ENCODE data around the gene PSTPIP1. TPM values are rescaled to one million over a fixed set of nuclear protein-coding genes. Genes with fewer than 3 reads are reported as not detected.
A peak's percentile ranks its signal among the peaks of the same experiment; 100 is the strongest.

The PSTPIP1 gene
- total RNA-seq, 2 experiments from 2014 or later: 238 to 241 TPM

DNA sequence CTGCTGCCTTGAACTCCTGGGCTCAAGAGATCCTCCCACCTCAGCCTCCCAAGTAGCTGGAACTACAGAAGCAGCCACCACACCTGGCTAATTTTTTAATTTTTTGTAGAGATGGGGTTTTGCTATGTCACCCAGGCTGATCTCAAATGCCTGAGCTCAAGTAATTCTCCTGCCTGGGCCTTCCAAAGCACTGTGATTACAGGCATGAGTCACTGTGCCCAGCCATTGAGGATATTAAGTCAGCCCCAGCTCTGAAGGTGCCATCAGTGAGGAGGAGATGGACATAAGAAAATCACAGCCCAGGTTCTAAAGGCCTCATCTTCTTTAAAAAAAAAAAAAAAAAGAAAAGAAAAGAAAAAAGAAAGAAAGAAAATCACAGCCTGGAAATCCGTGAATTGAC lies 26.6 kb upstream of the PSTPIP1 start:
- no peak overlapping the region for H3K27ac Mint-ChIP-seq

GRCh38 chr15:76972389-76973361 lies 22.3 kb upstream of the PSTPIP1 start:
- DNase-seq: no peak
- Mint-ChIP-seq H3K27ac (no peak overlapping the region), H3K4me3 (no peak overlapping the region), H3K27me3 (peaks cover 6% of the 10 kb centered on the region), H3K4me1 (peaks cover 25% of the 10 kb centered on the region), H3K9me3 (no peaks in the 10 kb centered on the region), H3K36me3 (peaks cover under 1% of the 10 kb centered on the region)
- POLR2A ChIA-PET: interaction anchor here (0.7 to 2.3 kb wide), 3 partner anchors 23 to 130 kb away, joined by 3 to 17 read pairs (median 3); partner anchors contain the start of gene PSTPIP1
- ATAC-seq (ENCODE audit: low read depth): peak; percentile 24

More for the DNA sequence above, 26.6 kb upstream of the PSTPIP1 start:
- Mint-ChIP-seq H3K27me3 (peaks cover 23% of the 10 kb centered on the region), H3K9me3 (no peaks in the 10 kb centered on the region), H3K4me1 (peaks cover 2% of the 10 kb centered on the region), H3K4me3 (no peak overlapping the region), H3K36me3 (no peaks in the 10 kb centered on the region)
- DNase-seq: no peak
- POLR2A ChIA-PET: no interaction called here
- ATAC-seq (ENCODE audit: low read depth): no peak

- H3K4me1 Mint-ChIP-seq: peaks cover 27% of the 10 kb centered on the region
- no peak overlapping the region for H3K27ac Mint-ChIP-seq
- DNase-seq (peak; percentile 67), ATAC-seq (ENCODE audit: low read depth) (peak; percentile 58)
- POLR2A ChIA-PET: interaction anchor here (0.7 to 2.3 kb wide), 3 partner anchors 23 to 129 kb away, joined by 3 to 17 read pairs (median 3); partner anchors contain the start of gene PSTPIP1
- H3K4me3 Mint-ChIP-seq: no peak overlapping the region
- H3K9me3 Mint-ChIP-seq: no peaks in the 10 kb centered on the region
- peaks cover 6% of the 10 kb centered on the region for H3K27me3 Mint-ChIP-seq
- peaks cover 2% of the 10 kb centered on the region for H3K36me3 Mint-ChIP-seq
These were observed 21.6 kb upstream of the PSTPIP1 start for GRCh38 chr15:76973362-76973743.

GRCh38 chr15:76973906-76974305 lies 21.0 kb upstream of the PSTPIP1 start:
- peaks cover 27% of the 10 kb centered on the region for H3K4me1 Mint-ChIP-seq
- H3K27ac Mint-ChIP-seq: no peak overlapping the region
- H3K9me3 Mint-ChIP-seq: peaks cover 1% of the 10 kb centered on the region
- peaks cover 3% of the 10 kb centered on the region for H3K36me3 Mint-ChIP-seq
- ATAC-seq (ENCODE audit: low read depth): no peak
- POLR2A ChIA-PET: interaction anchor here (0.7 to 2.3 kb wide), 5 partner anchors 22 to 206 kb away, joined by 3 to 17 read pairs (median 3); partner anchors contain the start of gene PSTPIP1
- H3K27me3 Mint-ChIP-seq: peaks cover 6% of the 10 kb centered on the region
- no peak overlapping the region for H3K4me3 Mint-ChIP-seq
- DNase-seq: no peak

DNA sequence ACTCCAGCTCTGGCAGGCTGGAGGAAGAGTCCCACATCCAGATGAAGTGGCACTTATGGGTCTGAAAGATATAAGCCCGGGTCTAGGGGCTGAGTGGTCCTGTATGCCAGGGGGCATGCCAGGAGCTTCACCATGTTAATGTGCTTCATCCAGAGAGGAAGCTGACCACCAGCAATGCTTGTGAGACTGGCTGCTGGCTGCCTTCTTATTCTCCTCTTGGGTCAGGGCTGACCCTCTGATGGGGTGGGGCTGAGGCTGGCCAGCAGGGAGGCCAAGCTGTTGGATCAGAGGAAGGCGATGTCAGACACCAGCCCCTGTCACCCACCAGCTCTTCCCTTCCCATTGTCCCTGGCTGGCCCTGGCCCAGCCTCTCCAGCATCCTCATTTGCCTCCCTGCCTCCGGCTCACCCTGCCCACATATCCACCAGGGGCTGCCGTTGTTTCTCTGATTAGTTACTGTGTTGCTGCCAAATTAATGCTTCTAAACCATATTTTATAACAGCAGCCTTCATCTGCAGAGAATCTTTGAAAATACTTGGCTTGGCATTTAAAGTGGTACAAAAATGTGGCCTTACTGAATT lies 20.4 kb upstream of the PSTPIP1 start:
- no peak for ATAC-seq (ENCODE audit: low read depth)
- H3K36me3 Mint-ChIP-seq: peaks cover 3% of the 10 kb centered on the region
- peak overlapping the region; percentile 41 for H3K27ac Mint-ChIP-seq
- peaks cover 27% of the 10 kb centered on the region for H3K4me1 Mint-ChIP-seq
- H3K9me3 Mint-ChIP-seq: peaks cover 2% of the 10 kb centered on the region
- no peak overlapping the region for H3K4me3 Mint-ChIP-seq
- DNase-seq: no peak
- POLR2A ChIA-PET: interaction anchor here (0.9 to 2.3 kb wide), 3 partner anchors 21 to 205 kb away, joined by 3 to 17 read pairs (median 12); partner anchors contain the start of gene PSTPIP1
- peaks cover 3% of the 10 kb centered on the region for H3K27me3 Mint-ChIP-seq

DNA sequence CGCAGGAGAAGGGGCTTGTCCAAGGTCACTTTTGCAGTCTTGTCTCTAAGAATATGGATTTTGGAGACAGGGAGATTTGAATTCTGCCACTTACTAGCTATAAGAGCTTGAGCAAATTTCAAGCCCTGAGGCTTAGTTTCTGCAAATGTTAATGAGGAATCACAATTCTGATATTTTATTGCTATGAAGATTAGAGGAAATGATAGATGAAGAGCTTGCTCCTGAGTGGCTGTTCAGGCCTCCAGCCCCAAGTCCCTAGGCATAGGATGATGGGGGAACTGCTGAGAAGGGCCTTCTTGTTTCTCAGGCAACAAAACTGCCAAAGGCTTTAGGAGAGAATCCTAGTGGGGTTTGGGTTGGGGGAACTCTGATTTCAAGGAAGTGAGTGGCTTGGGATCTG lies 18.8 kb upstream of the PSTPIP1 start:
- Mint-ChIP-seq H3K9me3 (peaks cover 6% of the 10 kb centered on the region), H3K4me1 (peaks cover 27% of the 10 kb centered on the region), H3K27me3 (no peaks in the 10 kb centered on the region), H3K36me3 (peaks cover 3% of the 10 kb centered on the region), H3K4me3 (peak overlapping the region; percentile 63), H3K27ac (peak overlapping the region; percentile 79)
- POLR2A ChIA-PET: interaction anchor here (0.6 to 2.3 kb wide), 7 partner anchors 11 to 55 kb away, joined by 3 to 12 read pairs (median 5); partner anchors contain the start of gene PSTPIP1
- ATAC-seq (ENCODE audit: low read depth): no peak
- no peak for DNase-seq

GRCh38 chr15:76976572-76977270 lies 18.2 kb upstream of the PSTPIP1 start:
- peaks cover 6% of the 10 kb centered on the region for H3K9me3 Mint-ChIP-seq
- peak overlapping the region; percentile 63 for H3K4me3 Mint-ChIP-seq
- ATAC-seq (ENCODE audit: low read depth) (peak; percentile 82), DNase-seq (no peak)
- peaks cover 28% of the 10 kb centered on the region for H3K4me1 Mint-ChIP-seq
- H3K27me3 Mint-ChIP-seq: no peaks in the 10 kb centered on the region
- H3K36me3 Mint-ChIP-seq: peaks cover 3% of the 10 kb centered on the region
- H3K27ac Mint-ChIP-seq: peak overlapping the region; percentile 79
- POLR2A ChIA-PET: interaction anchor here (0.5 to 1.8 kb wide), 8 partner anchors 10 to 50 kb away, joined by 3 to 11 read pairs (median 4); partner anchors contain the start of gene PSTPIP1

GRCh38 chr15:76978522-76979330 lies 16.2 kb upstream of the PSTPIP1 start:
- Mint-ChIP-seq H3K27ac (no peak overlapping the region), H3K9me3 (peaks cover 6% of the 10 kb centered on the region), H3K4me3 (no peak overlapping the region), H3K36me3 (peaks cover 3% of the 10 kb centered on the region), H3K4me1 (peaks cover 29% of the 10 kb centered on the region), H3K27me3 (no peaks in the 10 kb centered on the region)
- POLR2A ChIA-PET: interaction anchor here (0.9 to 1.2 kb wide), 2 partner anchors 19 to 65 kb away, joined by 3 to 4 read pairs; no protein-coding TSS in a partner anchor
- ATAC-seq (ENCODE audit: low read depth) (no peak), DNase-seq (no peak)

GRCh38 chr15:76979331-76979925 lies 15.5 kb upstream of the PSTPIP1 start:
- Mint-ChIP-seq H3K9me3 (peaks cover 6% of the 10 kb centered on the region), H3K4me1 (peaks cover 30% of the 10 kb centered on the region), H3K27ac (no peak overlapping the region), H3K4me3 (no peak overlapping the region), H3K27me3 (no peaks in the 10 kb centered on the region), H3K36me3 (peaks cover 3% of the 10 kb centered on the region)
- POLR2A ChIA-PET: interaction anchor here (1.2 to 1.7 kb wide), 2 partner anchors 16 to 18 kb away, joined by 3 to 5 read pairs; partner anchors contain the start of gene PSTPIP1
- no peak for ATAC-seq (ENCODE audit: low read depth)
- no peak for DNase-seq

GRCh38 chr15:76979996-76980520 lies 14.9 kb upstream of the PSTPIP1 start:
- H3K36me3 Mint-ChIP-seq: peaks cover 3% of the 10 kb centered on the region
- ATAC-seq (ENCODE audit: low read depth): no peak
- no peak overlapping the region for H3K27ac Mint-ChIP-seq
- no peak for DNase-seq
- POLR2A ChIA-PET: interaction anchor here (1.7 kb wide), 1 partner anchor 15 kb away, joined by 5 read pairs; the partner anchor contains the start of gene PSTPIP1
- H3K9me3 Mint-ChIP-seq: peaks cover 6% of the 10 kb centered on the region
- H3K4me3 Mint-ChIP-seq: no peak overlapping the region
- peaks cover 26% of the 10 kb centered on the region for H3K4me1 Mint-ChIP-seq
- no peaks in the 10 kb centered on the region for H3K27me3 Mint-ChIP-seq

DNA sequence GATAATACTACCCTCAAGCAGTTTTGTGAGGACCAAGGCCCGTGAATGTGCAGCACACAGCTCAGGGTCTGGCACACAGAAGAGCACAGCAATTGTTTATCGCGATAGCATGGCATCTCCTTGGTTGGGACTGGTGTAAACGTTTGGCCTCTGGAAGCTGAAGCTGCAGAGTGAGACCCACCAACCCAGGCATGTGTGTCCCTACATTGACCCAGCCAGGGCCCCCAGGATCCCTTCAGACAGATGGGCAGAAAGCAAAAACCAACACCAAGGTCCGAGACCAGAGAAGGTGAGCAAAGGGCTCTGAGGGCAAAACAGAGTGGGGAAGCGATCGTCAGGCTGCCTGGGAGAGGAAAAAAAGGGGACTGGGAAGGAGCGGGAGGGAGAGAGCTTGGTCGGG lies 12.6 kb upstream of the PSTPIP1 start:
- peaks cover 26% of the 10 kb centered on the region for H3K4me1 Mint-ChIP-seq
- no peak overlapping the region for H3K27ac Mint-ChIP-seq
- no peak for ATAC-seq (ENCODE audit: low read depth)
- DNase-seq: no peak
- no peak overlapping the region for H3K4me3 Mint-ChIP-seq
- peaks cover 3% of the 10 kb centered on the region for H3K36me3 Mint-ChIP-seq
- H3K9me3 Mint-ChIP-seq: peaks cover 6% of the 10 kb centered on the region
- H3K27me3 Mint-ChIP-seq: no peaks in the 10 kb centered on the region
- POLR2A ChIA-PET: interaction anchor here (3.5 kb wide), 1 partner anchor 13 kb away, joined by 22 read pairs; the partner anchor contains the start of gene PSTPIP1
